Tibial nerve (tissue), 4 donors: Measurements from ENCODE around the gene PLA2G12A. TPM values are rescaled to one million over a fixed set of nuclear protein-coding genes. Genes with fewer than 3 reads are reported as not detected.

Source experiments
- DNase-seq, 2 donors: peaks; one replicate each; pipeline ENCODE4 v3.0.0-alpha.2; 2019; ENCODE audit warnings: low spot score in 2 of 2
- H3K27ac ChIP-seq, 4 donors: fragments of 200-600 bp; sonication (generic) in 3 of 4; one replicate each; pipeline ENCODE4 v1.5.1; 2017 to 2019; ENCODE audit warnings: mild to moderate bottlenecking in 1 of 4
- H3K27me3 ChIP-seq, 2 donors: fragments of 200-600 bp; sonication (generic) in 1 of 2; one replicate each; pipeline versions ENCODE4 v1.5.1 to v1.6.0; 2017 to 2019
- H3K36me3 ChIP-seq, 3 donors: fragments of 200-600 bp; sonication (generic); one replicate each; pipeline ENCODE4 v1.5.1; 2018 to 2019
- H3K4me1 ChIP-seq, 4 donors: fragments of 200-600 bp; sonication (generic) in 3 of 4; one replicate each; pipeline ENCODE4 v1.5.1; 2017 to 2019
- H3K4me3 ChIP-seq, 4 donors: fragments of 200-600 bp; sonication (generic) in 3 of 4; one replicate each; pipeline ENCODE4 v1.5.1; 2017 to 2019; ENCODE audit warnings: mild to moderate bottlenecking in 1 of 4, moderate library complexity in 1 of 4
- H3K9me3 ChIP-seq, 4 donors: fragments of 200-600 bp; sonication (generic) in 3 of 4; one replicate each; pipeline ENCODE4 v1.5.1; 2017 to 2019
- EP300 ChIP-seq, 2 donors: sonication (generic); formaldehyde crosslinking; IDR thresholded peaks; one replicate each; pipeline ENCODE4 v1.6.1; 2017; ENCODE audit warnings: antibody characterized with exemption in 2 of 2, mild to moderate bottlenecking in 1 of 2
- POLR2A ChIP-seq, 2 donors: fragments of 450-650 bp; IDR thresholded peaks; one replicate each; pipeline ENCODE4 v1.6.1; 2017; ENCODE audit warnings: antibody characterized with exemption in 2 of 2, mild to moderate bottlenecking in 2 of 2, moderate library complexity in 2 of 2
- WGBS, 2 donors: methylation state at CpG; one replicate each; pipeline ENCODE4 v1.1.5; 2018; 5-methylcytosine and 5-hydroxymethylcytosine counted together
- total RNA-seq, 4 donors: library from RNA; depleted of rRNA; stranded (reverse); fragments of >200 nt; gene quantifications; one replicate each; pipeline ENCODE4 v1.1.0, GENCODE V29; 2016
- TF ChIP-seq, protein P1 (sequence below), 5 experiments: fragments of 200-600 bp in 3 of 5; fragments of 450-650 bp in 2 of 5; sonication (generic) in 3 of 5; IDR thresholded peaks; one replicate each; pipeline ENCODE4 v1.5.1; 2016 to 2019; ENCODE audit warnings: antibody characterized with exemption in 5 of 5, mild to moderate bottlenecking in 3 of 5, moderate library complexity in 2 of 5

The PLA2G12A gene
- total RNA-seq, 4 donors from 2014 or later = 17.8 to 27.0 (median 22.4) TPM

DNA sequence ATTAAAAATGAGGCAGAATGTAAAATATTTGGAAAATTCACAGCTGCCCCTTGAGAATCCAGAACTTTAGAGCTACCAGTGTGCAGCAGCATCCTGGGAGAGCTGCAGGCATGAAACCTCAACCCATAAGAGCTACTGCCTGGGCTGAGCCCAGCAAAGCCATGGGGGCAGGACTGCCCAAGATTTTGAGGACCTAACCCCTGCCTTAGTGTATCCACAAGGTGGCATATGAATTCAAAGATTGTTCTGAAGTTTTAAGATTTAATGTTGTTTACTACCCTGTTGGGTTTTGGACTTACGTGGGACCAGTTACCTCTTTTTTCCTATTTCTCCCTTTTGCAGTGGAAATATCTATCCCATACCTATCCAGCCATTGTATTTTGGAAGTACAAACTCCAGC, 53.0 kb downstream of the PLA2G12A start:
- Histone ChIP-seq H3K9me3 (peaks cover 0 to 5% (median 0%) of the 10 kb centered on the region in 4 donors), H3K27me3 (no peaks in the 10 kb centered on the region), H3K4me1 (no peaks in the 10 kb centered on the region), H3K27ac (no peak overlapping the region), H3K4me3 (no peak overlapping the region), H3K36me3 (peaks cover 0 to 11% (median 0%) of the 10 kb centered on the region in 3 donors)
- DNase-seq = no peak
- TF ChIP-seq EP300 (IDR thresholded peaks at IDR 0.05) (no peak), POLR2A (IDR thresholded peaks at IDR 0.05) (no peak)
- TF ChIP-seq, protein P1, sequence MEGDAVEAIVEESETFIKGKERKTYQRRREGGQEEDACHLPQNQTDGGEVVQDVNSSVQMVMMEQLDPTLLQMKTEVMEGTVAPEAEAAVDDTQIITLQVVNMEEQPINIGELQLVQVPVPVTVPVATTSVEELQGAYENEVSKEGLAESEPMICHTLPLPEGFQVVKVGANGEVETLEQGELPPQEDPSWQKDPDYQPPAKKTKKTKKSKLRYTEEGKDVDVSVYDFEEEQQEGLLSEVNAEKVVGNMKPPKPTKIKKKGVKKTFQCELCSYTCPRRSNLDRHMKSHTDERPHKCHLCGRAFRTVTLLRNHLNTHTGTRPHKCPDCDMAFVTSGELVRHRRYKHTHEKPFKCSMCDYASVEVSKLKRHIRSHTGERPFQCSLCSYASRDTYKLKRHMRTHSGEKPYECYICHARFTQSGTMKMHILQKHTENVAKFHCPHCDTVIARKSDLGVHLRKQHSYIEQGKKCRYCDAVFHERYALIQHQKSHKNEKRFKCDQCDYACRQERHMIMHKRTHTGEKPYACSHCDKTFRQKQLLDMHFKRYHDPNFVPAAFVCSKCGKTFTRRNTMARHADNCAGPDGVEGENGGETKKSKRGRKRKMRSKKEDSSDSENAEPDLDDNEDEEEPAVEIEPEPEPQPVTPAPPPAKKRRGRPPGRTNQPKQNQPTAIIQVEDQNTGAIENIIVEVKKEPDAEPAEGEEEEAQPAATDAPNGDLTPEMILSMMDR (IDR thresholded peaks at IDR 0.05) = no peak
- WGBS, 2 donors = 87 to 90% methylated on average over 1 of the region's 1 CpG

DNA sequence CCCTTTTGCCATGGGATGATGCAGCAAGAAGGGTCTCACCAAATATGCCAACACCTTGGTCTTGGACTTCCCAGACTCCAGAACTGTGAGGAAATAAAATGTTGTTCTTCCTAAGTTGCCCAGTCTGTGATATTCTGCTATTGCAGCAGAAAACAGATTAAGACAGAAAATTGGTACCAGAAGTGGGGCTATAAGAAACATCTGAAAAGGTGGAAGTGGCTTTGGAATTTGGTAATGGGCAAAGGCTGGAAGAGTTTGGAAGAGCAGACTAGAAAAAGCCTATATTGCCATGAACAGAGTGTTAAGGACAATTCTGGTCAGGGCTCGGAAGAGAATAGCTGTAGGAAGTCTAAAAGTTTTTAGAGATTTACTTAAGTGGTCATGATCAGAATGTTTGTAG, 54.0 kb downstream of the PLA2G12A start:
- H3K27ac ChIP-seq = no peak overlapping the region
- H3K36me3 ChIP-seq = peaks cover 0 to 11% (median 0%) of the 10 kb centered on the region in 3 donors
- no peak for DNase-seq
- H3K9me3 ChIP-seq = peaks cover 0 to 14% (median 2%) of the 10 kb centered on the region in 4 donors
- 95 to 96% methylated on average over 1 of the region's 1 CpG for WGBS, 2 donors
- H3K4me3 ChIP-seq = no peak overlapping the region
- H3K27me3 ChIP-seq = no peaks in the 10 kb centered on the region
- no peaks in the 10 kb centered on the region for H3K4me1 ChIP-seq
- no peak for TF ChIP-seq EP300 (IDR thresholded peaks at IDR 0.05)
- no peak for TF ChIP-seq POLR2A (IDR thresholded peaks at IDR 0.05)

DNA sequence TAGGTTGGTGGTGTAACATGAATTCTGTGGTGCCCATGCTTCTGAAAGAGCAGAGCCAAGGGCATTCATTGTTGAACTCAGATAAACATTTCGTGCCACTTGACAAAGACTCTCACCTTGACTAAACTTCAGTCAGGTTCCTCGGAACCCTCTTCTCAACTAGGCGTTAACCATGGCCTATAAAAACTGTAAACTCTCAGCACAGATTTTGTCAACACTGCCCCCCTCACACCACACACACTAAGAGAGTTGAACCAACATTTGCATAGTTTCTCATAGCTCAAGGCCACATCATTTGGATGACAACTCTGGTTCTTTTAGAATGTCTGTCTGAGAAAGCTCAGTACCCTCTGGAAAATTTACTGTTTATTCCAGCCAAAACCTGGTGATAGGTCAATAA, 54.7 kb downstream of the PLA2G12A start:
- H3K36me3 ChIP-seq = peaks cover 0 to 7% (median 0%) of the 10 kb centered on the region in 3 donors
- H3K27ac ChIP-seq = no peak overlapping the region
- H3K4me3 ChIP-seq = no peak overlapping the region
- H3K27me3 ChIP-seq = no peaks in the 10 kb centered on the region
- H3K4me1 ChIP-seq = no peaks in the 10 kb centered on the region
- DNase-seq = no peak
- peaks cover 0 to 17% (median 2%) of the 10 kb centered on the region in 4 donors for H3K9me3 ChIP-seq
- 83% methylated on average over 3 of the region's 3 CpGs for WGBS, 2 donors
- TF ChIP-seq, protein P1 (IDR thresholded peaks at IDR 0.05) = no peak
- TF ChIP-seq EP300 (IDR thresholded peaks at IDR 0.05) (no peak), POLR2A (IDR thresholded peaks at IDR 0.05) (no peak)

DNA sequence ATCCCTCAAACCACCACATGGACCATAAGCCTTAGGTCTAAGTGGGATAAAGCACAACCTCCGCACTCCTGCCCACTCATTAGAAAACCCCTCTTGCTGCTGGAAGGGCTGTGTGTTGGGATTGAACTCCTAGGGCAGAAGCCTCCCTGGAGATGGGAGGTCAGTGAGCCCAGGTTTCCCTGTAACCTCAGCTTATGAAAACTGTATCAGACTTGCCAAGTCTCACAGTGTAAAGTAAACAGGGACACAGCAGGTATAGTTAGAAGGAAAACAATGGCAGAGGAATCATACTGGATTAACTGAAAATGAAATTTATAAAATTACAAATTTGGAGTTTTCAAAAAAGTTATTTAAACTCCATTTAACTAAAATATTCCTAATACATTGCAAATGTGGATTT, 56.6 kb downstream of the PLA2G12A start:
- TF ChIP-seq, protein P1 (IDR thresholded peaks at IDR 0.05) = no peak
- TF ChIP-seq POLR2A (IDR thresholded peaks at IDR 0.05) (no peak), EP300 (IDR thresholded peaks at IDR 0.05) (no peak)
- H3K9me3 ChIP-seq = peaks cover 0 to 12% (median 2%) of the 10 kb centered on the region in 4 donors
- DNase-seq = no peak
- no peaks in the 10 kb centered on the region for H3K27me3 ChIP-seq
- WGBS, 2 donors = 100% methylated on average over 1 of the region's 1 CpG
- H3K36me3 ChIP-seq = peaks cover 0 to under 1% (median 0%) of the 10 kb centered on the region in 3 donors
- no peak overlapping the region for H3K27ac ChIP-seq
- H3K4me1 ChIP-seq = no peaks in the 10 kb centered on the region
- H3K4me3 ChIP-seq = no peak overlapping the region

DNA sequence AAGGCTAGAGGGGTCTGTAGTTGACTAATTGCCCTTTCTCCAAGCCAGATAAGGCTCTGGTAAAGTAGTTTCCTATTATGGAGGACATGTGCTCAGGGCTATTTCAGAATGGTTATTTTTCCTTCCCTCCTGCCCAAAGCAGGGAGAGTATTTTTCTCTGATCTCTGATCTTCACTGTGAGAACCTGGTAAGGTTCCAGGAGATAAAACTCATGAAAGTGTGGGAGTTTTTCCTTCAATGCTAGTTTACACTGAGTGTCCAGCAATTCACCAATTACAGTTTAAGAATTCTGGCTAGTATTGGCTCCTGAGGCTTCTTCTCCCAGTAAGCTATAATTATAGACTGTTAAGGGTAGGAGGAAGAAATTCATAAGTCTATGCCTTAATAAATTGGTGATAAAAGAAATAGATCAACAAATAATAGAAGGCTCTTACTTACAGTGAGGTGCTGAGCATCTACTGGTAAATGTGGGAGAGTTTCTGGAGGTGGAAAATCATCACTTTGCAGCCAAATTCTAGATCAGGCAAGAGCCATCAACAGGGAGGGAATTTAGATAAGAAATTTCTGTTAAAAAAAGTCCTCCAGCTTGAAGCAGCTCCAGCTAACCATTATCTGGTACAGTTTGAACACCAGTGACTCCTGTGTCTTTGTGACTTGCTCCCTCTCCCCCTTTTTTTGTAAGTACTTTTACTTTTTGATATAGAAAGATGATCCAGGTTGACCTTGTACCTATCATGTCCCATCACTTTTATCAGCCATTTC, 57.5 kb downstream of the PLA2G12A start:
- Histone ChIP-seq H3K9me3 (peaks cover 0 to 12% (median 2%) of the 10 kb centered on the region in 4 donors), H3K36me3 (no peaks in the 10 kb centered on the region), H3K4me3 (no peak overlapping the region), H3K4me1 (no peaks in the 10 kb centered on the region), H3K27me3 (no peaks in the 10 kb centered on the region), H3K27ac (no peak overlapping the region)
- DNase-seq = no peak
- no peak for TF ChIP-seq POLR2A (IDR thresholded peaks at IDR 0.05)
- TF ChIP-seq, protein P1 (IDR thresholded peaks at IDR 0.05) = no peak
- TF ChIP-seq EP300 (IDR thresholded peaks at IDR 0.05) = no peak
